ENCODE data around the gene SUSD6. TPM values are rescaled to one million over a fixed set of nuclear protein-coding genes. Genes with fewer than 3 reads are reported as not detected.

SUSD6 gene, protein sequence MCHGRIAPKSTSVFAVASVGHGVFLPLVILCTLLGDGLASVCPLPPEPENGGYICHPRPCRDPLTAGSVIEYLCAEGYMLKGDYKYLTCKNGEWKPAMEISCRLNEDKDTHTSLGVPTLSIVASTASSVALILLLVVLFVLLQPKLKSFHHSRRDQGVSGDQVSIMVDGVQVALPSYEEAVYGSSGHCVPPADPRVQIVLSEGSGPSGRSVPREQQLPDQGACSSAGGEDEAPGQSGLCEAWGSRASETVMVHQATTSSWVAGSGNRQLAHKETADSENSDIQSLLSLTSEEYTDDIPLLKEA
- 14.4 and 16.3 TPM in 2 replicates for polyA plus RNA-seq (2011; rRNA removed)
- polyA minus RNA-seq (2011; rRNA and poly(A)+ RNA removed) = 20.5 and 26.1 TPM in 2 replicates

DNA sequence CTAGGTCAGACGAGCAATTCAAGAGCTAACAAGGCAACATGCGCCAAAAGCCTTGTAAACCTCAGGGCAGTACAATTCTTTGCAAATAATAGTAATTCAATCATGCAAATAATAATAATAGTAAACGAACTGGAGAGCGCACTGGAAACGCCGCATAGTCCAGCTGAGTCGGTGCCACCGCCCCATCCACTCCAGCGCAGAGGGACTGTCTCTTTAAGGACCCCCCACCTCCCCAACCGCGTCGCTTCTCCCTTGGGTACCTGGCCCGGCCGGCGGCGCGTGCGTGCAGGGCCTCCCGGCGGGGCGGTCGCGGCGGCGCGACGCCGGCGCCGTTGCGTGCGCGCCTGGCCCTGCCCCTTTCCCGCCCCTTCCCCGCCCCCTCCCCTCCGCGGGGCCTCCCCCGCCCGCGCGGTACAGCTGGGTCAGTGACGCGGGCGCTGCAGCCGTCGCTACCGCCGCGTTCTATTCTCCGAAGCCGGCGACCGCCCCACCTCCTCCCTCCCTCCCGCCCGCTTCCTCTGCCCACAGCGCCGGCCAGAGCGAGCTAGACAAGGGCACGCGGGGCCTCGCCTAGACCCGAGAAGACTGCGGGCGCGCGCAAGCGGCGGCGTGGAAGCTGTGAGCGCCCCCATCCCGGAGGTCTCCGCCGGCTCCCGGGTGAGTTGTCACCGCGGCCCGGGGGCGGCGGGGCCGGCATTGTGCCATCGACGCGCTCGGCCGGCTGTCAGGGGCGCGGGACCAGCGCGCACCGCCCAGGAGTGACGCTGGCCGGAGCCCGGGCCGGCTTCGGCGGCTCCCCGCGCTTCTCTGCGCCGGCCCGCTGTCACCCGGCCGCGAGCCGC, at the start of gene SUSD6:
Gene SUSD6, plus strand, starts transcription at position 425 of the 842 bp plus-strand sequence. CDS start 46,997 bp downstream, outside the sequence.
- ChIA-PET CTCF (interaction anchor here (0.9 to 1.3 kb wide), 4 partner anchors 46 to 118 kb away, joined by 3 to 6 read pairs (median 4); no protein-coding TSS in a partner anchor), POLR2A (interaction anchor here (0.5 to 2.1 kb wide), 6 partner anchors 14 to 156 kb away, joined by 3 to 6 read pairs (median 4); partner anchors contain the start of gene SRSF5)
- peak within 1 kb of the TSS; percentile 65 for H3K27ac ChIP-seq (ENCODE audit: low read depth, low read length)
- no peaks in the 10 kb centered on the region; the same call in 1 of the 2 replicates for H3K9me3 ChIP-seq (ENCODE audit: control insufficient read depth, insufficient read depth, low read length)
- H3K4me3 ChIP-seq (ENCODE audit: low read depth, low read length) = peak within 1 kb of the TSS; percentile 82
- no peaks in the 10 kb centered on the region for H3K27me3 ChIP-seq (ENCODE audit: control insufficient read depth, insufficient read depth, low read length)
- peak; percentile 48 for DNase-seq (ENCODE audit: low read depth, low spot score)
- TF ChIP-seq, protein P1, sequence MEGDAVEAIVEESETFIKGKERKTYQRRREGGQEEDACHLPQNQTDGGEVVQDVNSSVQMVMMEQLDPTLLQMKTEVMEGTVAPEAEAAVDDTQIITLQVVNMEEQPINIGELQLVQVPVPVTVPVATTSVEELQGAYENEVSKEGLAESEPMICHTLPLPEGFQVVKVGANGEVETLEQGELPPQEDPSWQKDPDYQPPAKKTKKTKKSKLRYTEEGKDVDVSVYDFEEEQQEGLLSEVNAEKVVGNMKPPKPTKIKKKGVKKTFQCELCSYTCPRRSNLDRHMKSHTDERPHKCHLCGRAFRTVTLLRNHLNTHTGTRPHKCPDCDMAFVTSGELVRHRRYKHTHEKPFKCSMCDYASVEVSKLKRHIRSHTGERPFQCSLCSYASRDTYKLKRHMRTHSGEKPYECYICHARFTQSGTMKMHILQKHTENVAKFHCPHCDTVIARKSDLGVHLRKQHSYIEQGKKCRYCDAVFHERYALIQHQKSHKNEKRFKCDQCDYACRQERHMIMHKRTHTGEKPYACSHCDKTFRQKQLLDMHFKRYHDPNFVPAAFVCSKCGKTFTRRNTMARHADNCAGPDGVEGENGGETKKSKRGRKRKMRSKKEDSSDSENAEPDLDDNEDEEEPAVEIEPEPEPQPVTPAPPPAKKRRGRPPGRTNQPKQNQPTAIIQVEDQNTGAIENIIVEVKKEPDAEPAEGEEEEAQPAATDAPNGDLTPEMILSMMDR (IDR thresholded peaks at IDR 0.05; ENCODE audit: low read depth, low read length) = no peak

DNA sequence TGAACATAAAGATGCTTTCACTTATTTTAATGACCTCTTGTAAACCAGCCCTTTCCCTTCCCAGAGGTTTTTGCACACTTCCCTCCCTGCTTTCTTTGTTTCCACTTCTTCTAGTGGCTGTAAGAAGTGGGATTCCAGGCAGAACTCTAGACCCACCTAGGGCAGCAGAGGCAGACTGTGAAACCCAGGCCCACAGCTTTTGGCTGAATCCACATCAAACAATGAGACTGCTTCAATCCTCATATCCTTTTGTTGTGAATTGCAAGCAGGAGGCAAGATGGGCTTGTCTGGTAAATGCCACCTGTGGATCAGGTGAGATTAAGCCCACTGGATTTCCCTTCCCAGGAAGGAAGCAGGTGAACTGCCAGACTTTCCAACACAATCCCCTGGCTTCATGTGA, 49.5 kb upstream of the SUSD6 start:
- DNase-seq (ENCODE audit: low read depth, low spot score) = no peak

DNA sequence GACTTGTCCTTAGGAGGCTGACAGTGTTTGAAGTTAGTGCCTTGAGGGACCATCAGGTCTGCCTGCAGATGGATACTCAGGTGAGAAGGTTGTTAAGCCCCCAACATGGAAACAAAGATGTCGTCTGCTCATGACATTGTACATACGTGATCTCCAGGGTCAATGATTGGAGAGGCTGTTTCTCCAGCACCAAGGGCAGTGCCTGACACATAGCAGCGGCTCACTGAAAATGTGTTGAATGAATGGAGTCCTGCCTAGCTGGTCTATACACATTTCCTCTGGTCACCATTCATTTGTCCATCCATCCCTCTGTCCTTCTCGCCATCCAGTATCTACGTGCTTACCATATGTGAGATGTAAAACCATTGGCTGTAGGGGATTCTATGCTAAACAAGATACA, 43.8 kb upstream of the SUSD6 start:
- H3K27me3 ChIP-seq (ENCODE audit: control insufficient read depth, insufficient read depth, low read length) = peaks cover 65% of the 10 kb centered on the region
- CTCF ChIA-PET = interaction anchor here (0.7 to 1.6 kb wide), 4 partner anchors 16 to 32 kb away, joined by 3 to 4 read pairs (median 3); no protein-coding TSS in a partner anchor

More for the DNA sequence above, 49.5 kb upstream of the SUSD6 start:
- Histone ChIP-seq H3K27me3 (ENCODE audit: control insufficient read depth, insufficient read depth, low read length) (peaks cover 45% of the 10 kb centered on the region), H3K4me3 (ENCODE audit: low read depth, low read length) (no peak overlapping the region), H3K27ac (ENCODE audit: low read depth, low read length) (no peak overlapping the region), H3K9me3 (ENCODE audit: control insufficient read depth, insufficient read depth, low read length) (no peaks in the 10 kb centered on the region)
- CTCF ChIA-PET = interaction anchor here (0.9 to 2.8 kb wide), 2 partner anchors 14 to 24 kb away, joined by 3 to 16 read pairs; no protein-coding TSS in a partner anchor
- POLR2A ChIA-PET = no interaction called here
- TF ChIP-seq, protein P1 (IDR thresholded peaks at IDR 0.05; ENCODE audit: low read depth, low read length) = no peak

DNA sequence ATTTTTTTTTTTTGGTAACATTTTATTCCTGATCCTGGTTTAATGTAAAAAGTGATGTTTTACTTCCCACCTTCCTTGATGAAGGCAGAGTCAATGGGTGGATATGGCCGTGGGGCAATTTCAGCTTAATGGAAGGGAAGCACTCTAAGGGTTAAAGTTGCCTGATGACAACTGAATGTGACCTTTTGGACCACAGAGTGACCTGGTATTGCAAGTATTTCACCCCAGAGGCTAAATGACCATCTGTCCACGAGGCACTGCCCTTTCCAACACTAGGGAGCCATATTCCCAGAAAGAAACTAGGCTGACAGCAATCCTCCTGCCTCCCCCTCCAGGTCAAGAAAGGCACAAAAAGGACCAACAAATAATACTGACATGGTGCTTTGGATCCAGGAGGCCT, 41.5 kb upstream of the SUSD6 start:
- POLR2A ChIA-PET = no interaction called here
- H3K4me3 ChIP-seq (ENCODE audit: low read depth, low read length) = no peak overlapping the region
- TF ChIP-seq, protein P1 (IDR thresholded peaks at IDR 0.05; ENCODE audit: low read depth, low read length) = no peak
- H3K27me3 ChIP-seq (ENCODE audit: control insufficient read depth, insufficient read depth, low read length) = peaks cover 69% of the 10 kb centered on the region
- peaks cover 4% of the 10 kb centered on the region; the same call in 1 of the 2 replicates for H3K9me3 ChIP-seq (ENCODE audit: control insufficient read depth, insufficient read depth, low read length)
- CTCF ChIA-PET = interaction anchor here (1.2 to 2.5 kb wide), 2 partner anchors 34 to 157 kb away, joined by 3 to 10 read pairs; no protein-coding TSS in a partner anchor
- H3K27ac ChIP-seq (ENCODE audit: low read depth, low read length) = no peak overlapping the region
- no peak for DNase-seq (ENCODE audit: low read depth, low spot score)

More for the DNA sequence above, 43.8 kb upstream of the SUSD6 start:
- TF ChIP-seq, protein P1 (IDR thresholded peaks at IDR 0.05; ENCODE audit: low read depth, low read length) = no peak
- POLR2A ChIA-PET = no interaction called here
- Histone ChIP-seq H3K4me3 (ENCODE audit: low read depth, low read length) (no peak overlapping the region), H3K27ac (ENCODE audit: low read depth, low read length) (no peak overlapping the region), H3K9me3 (ENCODE audit: control insufficient read depth, insufficient read depth, low read length) (peaks cover under 1% of the 10 kb centered on the region; the same call in 1 of the 2 replicates)
- DNase-seq (ENCODE audit: low read depth, low spot score) = no peak

All from AG04450 (cell line).